ENCODE measurements around the gene CCSER1.

CCSER1 gene

DNA sequence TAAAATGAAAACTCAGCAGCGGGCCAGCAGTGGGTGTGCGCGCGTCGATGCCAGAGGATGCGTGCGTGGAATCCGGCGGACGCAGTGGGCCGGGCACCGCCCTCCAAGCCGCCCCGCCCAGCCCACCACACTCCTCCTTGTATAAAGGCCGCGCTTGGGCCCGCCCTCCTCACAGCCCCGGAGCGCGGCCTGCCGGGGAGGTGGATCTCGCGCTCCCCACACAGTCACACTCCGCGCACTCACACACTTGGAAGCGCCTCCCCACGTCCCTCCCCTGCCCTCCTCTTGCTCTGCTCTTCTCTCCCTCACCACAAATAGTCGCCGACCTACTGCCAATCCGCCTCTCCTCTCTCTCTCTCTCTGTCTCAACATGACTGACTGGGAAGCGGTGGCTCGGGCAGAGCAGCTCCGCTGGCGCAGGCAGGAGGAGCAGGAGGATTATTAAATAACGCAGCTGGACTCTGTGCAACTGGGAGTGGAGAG is at the start of gene CCSER1:
CCSER1 (plus strand) TSS at position 172 of the 483 bp plus-strand sequence.
- in situ Hi-C loops (cut with HindIII; ENCODE audit: low sequenced_read_pairs): no loop called here
- TF ChIP-seq, protein P1, sequence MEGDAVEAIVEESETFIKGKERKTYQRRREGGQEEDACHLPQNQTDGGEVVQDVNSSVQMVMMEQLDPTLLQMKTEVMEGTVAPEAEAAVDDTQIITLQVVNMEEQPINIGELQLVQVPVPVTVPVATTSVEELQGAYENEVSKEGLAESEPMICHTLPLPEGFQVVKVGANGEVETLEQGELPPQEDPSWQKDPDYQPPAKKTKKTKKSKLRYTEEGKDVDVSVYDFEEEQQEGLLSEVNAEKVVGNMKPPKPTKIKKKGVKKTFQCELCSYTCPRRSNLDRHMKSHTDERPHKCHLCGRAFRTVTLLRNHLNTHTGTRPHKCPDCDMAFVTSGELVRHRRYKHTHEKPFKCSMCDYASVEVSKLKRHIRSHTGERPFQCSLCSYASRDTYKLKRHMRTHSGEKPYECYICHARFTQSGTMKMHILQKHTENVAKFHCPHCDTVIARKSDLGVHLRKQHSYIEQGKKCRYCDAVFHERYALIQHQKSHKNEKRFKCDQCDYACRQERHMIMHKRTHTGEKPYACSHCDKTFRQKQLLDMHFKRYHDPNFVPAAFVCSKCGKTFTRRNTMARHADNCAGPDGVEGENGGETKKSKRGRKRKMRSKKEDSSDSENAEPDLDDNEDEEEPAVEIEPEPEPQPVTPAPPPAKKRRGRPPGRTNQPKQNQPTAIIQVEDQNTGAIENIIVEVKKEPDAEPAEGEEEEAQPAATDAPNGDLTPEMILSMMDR (IDR thresholded peaks at IDR 0.05; ENCODE audit: low read depth, low read length): no peak
- DNase-seq (ENCODE audit: low read depth, low spot score): peak; percentile 73
- H3K4me3 ChIP-seq (ENCODE audit: low read depth, low read length): peak within 1 kb of the TSS; percentile 53

- in situ Hi-C loops (cut with HindIII; ENCODE audit: low sequenced_read_pairs): no loop called here
- TF ChIP-seq, protein P1 (IDR thresholded peaks at IDR 0.05; ENCODE audit: low read depth, low read length): no peak
- no peak overlapping the region for H3K4me3 ChIP-seq (ENCODE audit: low read depth, low read length)
- no peak for DNase-seq (ENCODE audit: low read depth, low spot score)
Measured at GRCh38 chr4:90078440-90078839, 48.8 kb upstream of the CCSER1 start.

GRCh38 chr4:90080116-90080515 is 47.1 kb upstream of the CCSER1 start:
- H3K4me3 ChIP-seq (ENCODE audit: low read depth, low read length): no peak overlapping the region
- TF ChIP-seq, protein P1 (IDR thresholded peaks at IDR 0.05; ENCODE audit: low read depth, low read length): no peak
- no peak for DNase-seq (ENCODE audit: low read depth, low spot score)
- in situ Hi-C loops (cut with HindIII; ENCODE audit: low sequenced_read_pairs): no loop called here

- in situ Hi-C loops (cut with HindIII; ENCODE audit: low sequenced_read_pairs): no loop called here
- no peak overlapping the region for H3K4me3 ChIP-seq (ENCODE audit: low read depth, low read length)
- no peak for DNase-seq (ENCODE audit: low read depth, low spot score)
- TF ChIP-seq, protein P1 (IDR thresholded peaks at IDR 0.05; ENCODE audit: low read depth, low read length): no peak
Measured at GRCh38 chr4:90081432-90082144, 45.6 kb upstream of the CCSER1 start.

GRCh38 chr4:90082449-90082848 is 44.7 kb upstream of the CCSER1 start:
- TF ChIP-seq, protein P1 (IDR thresholded peaks at IDR 0.05; ENCODE audit: low read depth, low read length): no peak
- no peak for DNase-seq (ENCODE audit: low read depth, low spot score)
- no peak overlapping the region for H3K4me3 ChIP-seq (ENCODE audit: low read depth, low read length)
- in situ Hi-C loops (cut with HindIII; ENCODE audit: low sequenced_read_pairs): no loop called here

GRCh38 chr4:90084277-90084966 is 42.8 kb upstream of the CCSER1 start:
- in situ Hi-C loops (cut with HindIII; ENCODE audit: low sequenced_read_pairs): no loop called here
- DNase-seq (ENCODE audit: low read depth, low spot score): no peak
- TF ChIP-seq, protein P1 (IDR thresholded peaks at IDR 0.05; ENCODE audit: low read depth, low read length): no peak
- H3K4me3 ChIP-seq (ENCODE audit: low read depth, low read length): no peak overlapping the region

Measured in astrocyte of the spinal cord (primary cell).